H9 (cell line): Measurements from ENCODE around the gene LARGE1. TPM values are rescaled to one million over a fixed set of nuclear protein-coding genes. Genes with fewer than 3 reads are reported as not detected.

ENCODE experiments used
- DNase-seq: peaks from one replicate; pipeline ENCODE4 v3.0.0-alpha.2; 2017
- H2AFZ ChIP-seq: one replicate; pipeline ENCODE4 v1.6.1; 2013; ENCODE audit warnings: mild to moderate bottlenecking, low read length, control low read depth, moderate library complexity
- H2AK5ac ChIP-seq: 2 replicates; pipeline ENCODE4 v1.6.1; 2013; ENCODE audit warnings: low read length, control low read depth, mixed read lengths; ENCODE audit not compliant: insufficient read length
- H2BK120ac ChIP-seq: one replicate; pipeline ENCODE4 v1.6.1; 2013; ENCODE audit warnings: low read depth, mild to moderate bottlenecking, low read length, control low read depth, inconsistent platforms; ENCODE audit not compliant: poor library complexity, severe bottlenecking
- H2BK12ac ChIP-seq: 2 replicates; pipeline ENCODE4 v1.6.1; 2013; ENCODE audit warnings: low read length, control low read depth, mixed read lengths, low read depth; ENCODE audit not compliant: insufficient read length
- H2BK15ac ChIP-seq: 2 replicates; pipeline ENCODE4 v1.6.1; 2013; ENCODE audit warnings: low read depth, low read length, control low read depth
- H2BK20ac ChIP-seq: one replicate; pipeline ENCODE4 v1.6.1; 2013; ENCODE audit warnings: low read depth, mild to moderate bottlenecking, low read length, control low read depth, inconsistent platforms; ENCODE audit not compliant: poor library complexity, severe bottlenecking
- H2BK5ac ChIP-seq: 2 replicates; pipeline ENCODE4 v1.6.1; 2013; ENCODE audit warnings: low read length, control low read depth, mixed read lengths; ENCODE audit not compliant: insufficient read length
- H3K14ac ChIP-seq: 2 replicates; pipeline ENCODE4 v1.6.1; 2013; ENCODE audit warnings: low read length, control low read depth; ENCODE audit not compliant: insufficient read depth
- H3K18ac ChIP-seq: 2 replicates; pipeline ENCODE4 v1.6.1; 2013; ENCODE audit warnings: low read depth, mild to moderate bottlenecking, mixed read lengths, low read length, control low read depth; ENCODE audit not compliant: insufficient read length
- H3K23ac ChIP-seq: 2 replicates; pipeline ENCODE4 v1.6.1; 2013; ENCODE audit warnings: low read length, control low read depth, mixed read lengths, low read depth; ENCODE audit not compliant: insufficient read length
- H3K23me2 ChIP-seq: 2 replicates; pipeline ENCODE4 v1.6.1; 2013; ENCODE audit warnings: low read depth, mild to moderate bottlenecking, mixed read lengths, low read length, control low read depth; ENCODE audit not compliant: insufficient read length, poor library complexity, severe bottlenecking
- H3K27ac ChIP-seq: 2 replicates; pipeline ENCODE4 v1.5.1; 2013; ENCODE audit warnings: low read length, control low read depth, mixed read lengths, low read depth; ENCODE audit not compliant: insufficient read length
- H3K27me3 ChIP-seq: 2 replicates; pipeline ENCODE4 v1.6.1; 2013; ENCODE audit warnings: low read length, control low read depth, inconsistent platforms; ENCODE audit not compliant: insufficient read depth
- H3K4ac ChIP-seq: 2 replicates; pipeline ENCODE4 v1.6.1; 2013; ENCODE audit warnings: low read depth, mild to moderate bottlenecking, control low read depth, inconsistent platforms, low read length, moderate library complexity
- H3K4me1 ChIP-seq: 2 replicates; pipeline ENCODE4 v1.6.1; 2013; ENCODE audit warnings: low read length, control low read depth, inconsistent platforms; ENCODE audit not compliant: insufficient read depth
- H3K4me2 ChIP-seq: 2 replicates; pipeline ENCODE4 v1.6.1; 2013; ENCODE audit warnings: low read length, control low read depth, mixed read lengths; ENCODE audit not compliant: insufficient read length, insufficient read depth
- H3K56ac ChIP-seq: 2 replicates; pipeline ENCODE4 v1.6.1; 2013; ENCODE audit warnings: low read depth, mild to moderate bottlenecking, mixed read lengths, low read length, control low read depth; ENCODE audit not compliant: insufficient read length
- H3K79me1 ChIP-seq: 2 replicates; pipeline ENCODE4 v1.6.1; 2013; ENCODE audit warnings: low read depth, mild to moderate bottlenecking, moderate library complexity, low read length, control low read depth, inconsistent platforms; ENCODE audit not compliant: insufficient read depth, poor library complexity, severe bottlenecking
- H3K79me2 ChIP-seq: 2 replicates; pipeline ENCODE4 v1.6.1; 2013; ENCODE audit warnings: low read length, control low read depth, inconsistent platforms; ENCODE audit not compliant: insufficient read depth
- H3K9ac ChIP-seq: 2 replicates; pipeline ENCODE4 v1.6.1; 2013; ENCODE audit warnings: low read length, control low read depth, mixed read lengths; ENCODE audit not compliant: insufficient read length; ENCODE audit errors: extremely low read depth
- H3K9me3 ChIP-seq: one replicate; pipeline ENCODE4 v1.6.1; 2013; ENCODE audit warnings: low read depth, low read length, inconsistent platforms; ENCODE audit not compliant: control insufficient read depth
- H3T11ph ChIP-seq: one replicate; pipeline ENCODE4 v1.6.1; 2013; ENCODE audit warnings: mild to moderate bottlenecking, low read length, control low read depth, inconsistent platforms
- H4K20me1 ChIP-seq: one replicate; pipeline ENCODE4 v1.6.1; 2013; ENCODE audit not compliant: control insufficient read depth, insufficient read length, insufficient read depth
- H4K5ac ChIP-seq: 2 replicates; pipeline ENCODE4 v1.6.1; 2013; ENCODE audit warnings: low read depth, mild to moderate bottlenecking, mixed read lengths, low read length, control low read depth; ENCODE audit not compliant: insufficient read length
- H4K8ac ChIP-seq: replicated peaks from 2 replicates; pipeline ENCODE4 v1.6.1; 2013; ENCODE audit warnings: low read length, control low read depth, mixed read lengths, low read depth; ENCODE audit not compliant: insufficient read length
- H4K91ac ChIP-seq: 2 replicates; pipeline ENCODE4 v1.6.1; 2013; ENCODE audit warnings: low read depth, mild to moderate bottlenecking, moderate library complexity, mixed read lengths, low read length, control low read depth; ENCODE audit not compliant: insufficient read length
- H3K27ac Mint-ChIP-seq, 3 experiments: 2 replicates in 2 of 3; 3 replicates in 1 of 3; pipeline ENCODE4 v1.8.0; 2020 to 2021; ENCODE audit warnings: mixed read lengths in 3 of 3, mild to moderate bottlenecking in 1 of 3, moderate library complexity in 1 of 3
- H3K27me3 Mint-ChIP-seq: 2 replicates; pipeline ENCODE4 v1.8.0; 2021; ENCODE audit warnings: low read depth, mild to moderate bottlenecking, moderate library complexity, mixed read lengths
- H3K36me3 Mint-ChIP-seq, 3 experiments: 2 replicates in 2 of 3; 3 replicates in 1 of 3; pipeline ENCODE4 v1.8.0; 2020 to 2021; ENCODE audit warnings: low read depth in 3 of 3, mixed read lengths in 3 of 3; ENCODE audit not compliant: insufficient read depth in 1 of 3
- H3K4me1 Mint-ChIP-seq, 2 experiments: 2 replicates each; pipeline ENCODE4 v1.8.0; 2020; ENCODE audit warnings: mixed read lengths in 2 of 2
- H3K4me3 Mint-ChIP-seq, 2 experiments: 2 replicates in 1 of 2; 3 replicates in 1 of 2; pipeline ENCODE4 v1.8.0; 2020 to 2021; ENCODE audit warnings: mild to moderate bottlenecking in 2 of 2, mixed read lengths in 2 of 2, moderate library complexity in 1 of 2
- H3K9me3 Mint-ChIP-seq, 2 experiments: 2 replicates in 1 of 2; 3 replicates in 1 of 2; pipeline ENCODE4 v1.8.0; 2020; ENCODE audit warnings: mild to moderate bottlenecking in 2 of 2, mixed read lengths in 2 of 2, moderate library complexity in 1 of 2
- CTCF ChIP-seq: fragments of 200-600 bp; sonication (generic); conservative IDR thresholded peaks from 3 replicates; pipeline ENCODE4 v1.8.0; 2021; ENCODE audit warnings: antibody characterized with exemption, mild to moderate bottlenecking
- WGBS: extraction: QIAGEN DNeasy Blood & Tissue Kit; methylation state at CpG from one replicate; pipeline ENCODE4 v1.1.7; 2013; ENCODE audit warnings: missing lambda C conversion rate, low lambda C conversion rate, mixed read lengths; ENCODE audit not compliant: insufficient read length; ENCODE audit errors: extremely low coverage; 5-methylcytosine and 5-hydroxymethylcytosine counted together
- total RNA-seq: library from RNA; stranded (reverse); gene quantifications from 2 replicates; pipeline ENCODE4 v1.2.1, GENCODE V29; 2021

LARGE1 gene
- total RNA-seq, 1 experiment from 2014 or later, result 43.5 TPM

- H3K27ac Mint-ChIP-seq, result no peak overlapping the region; a peak in 1 of 7 replicates
- no peak overlapping the region for H2AFZ ChIP-seq
- H3T11ph ChIP-seq, result no peak overlapping the region
These were observed 443.6 kb downstream of the LARGE1 start for GRCh38 chr22:33476716-33477115.

More at GRCh38 chr22:33476716-33477115, 443.6 kb downstream of the LARGE1 start:
- Histone ChIP-seq H3K4me1 (peaks cover 9% of the 10 kb centered on the region; the same call in 1 of the 2 replicates), H4K20me1 (no peaks in the 10 kb centered on the region), H4K91ac (no peak overlapping the region), H3K27ac (no peak overlapping the region), H3K9ac (no peak overlapping the region), H3K56ac (no peak overlapping the region), H3K14ac (no peak overlapping the region), H2BK15ac (no peak overlapping the region), H2BK12ac (no peak overlapping the region), H4K5ac (no peak overlapping the region), H3K9me3 (no peaks in the 10 kb centered on the region), H3K27me3 (no peaks in the 10 kb centered on the region), H3K23ac (no peak overlapping the region), H3K18ac (no peak overlapping the region), H3K79me2 (no peaks in the 10 kb centered on the region), H4K8ac (no peak overlapping the region), H2BK5ac (no peak overlapping the region), H3K4me2 (no peak overlapping the region), H2BK20ac (no peak overlapping the region), H3K4ac (no peak overlapping the region), H2BK120ac (no peak overlapping the region), H3K79me1 (no peaks in the 10 kb centered on the region), H2AK5ac (no peak overlapping the region), H3K23me2 (no peaks in the 10 kb centered on the region)
- TF ChIP-seq CTCF, result no peak
- Mint-ChIP-seq H3K36me3 (no peaks in the 10 kb centered on the region), H3K9me3 (no peaks in the 10 kb centered on the region), H3K27me3 (no peaks in the 10 kb centered on the region), H3K4me1 (peaks cover 34 to 46% of the 10 kb centered on the region in 2 experiments), H3K4me3 (no peak overlapping the region)
- no peak for DNase-seq
- WGBS, result no CpG with 5 or more reads among the region's 13 CpGs
